Hematopoietic multipotent progenitor cell treated with erythropoietin and hydrocortisone succinate and interleukin-3 and kit ligand, for 6 days (in vitro differentiated cells): ENCODE measurements around the gene CST9.
"Not testable (repeated sequence)": the region's sequence is repeated elsewhere in the genome, so short reads cannot be mapped to it uniquely, and the experiment has no call there.

ENCODE experiments used
- DNase-seq: peaks from one replicate; pipeline ENCODE4 v3.0.0-alpha.2; 2015

Gene CST9

DNA sequence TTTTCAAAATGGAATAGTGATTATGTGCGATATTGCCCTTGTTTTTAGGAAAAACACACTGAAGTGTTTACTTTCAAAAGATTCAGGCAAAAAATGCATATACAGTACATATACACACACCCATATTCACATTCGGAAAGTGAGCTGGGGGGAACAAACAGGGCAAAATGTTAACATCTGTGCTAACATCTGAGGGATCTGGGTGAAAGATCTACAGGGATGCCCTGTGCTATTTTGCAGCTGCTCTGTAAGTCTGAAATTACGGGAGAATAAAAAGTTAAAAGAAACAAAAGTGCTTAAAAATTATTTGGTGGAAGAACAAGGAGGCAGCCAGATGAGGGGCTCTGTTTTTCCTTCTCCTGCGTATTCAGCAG is 31.2 kb upstream of the CST9 start:
- DNase-seq: no peak

DNA sequence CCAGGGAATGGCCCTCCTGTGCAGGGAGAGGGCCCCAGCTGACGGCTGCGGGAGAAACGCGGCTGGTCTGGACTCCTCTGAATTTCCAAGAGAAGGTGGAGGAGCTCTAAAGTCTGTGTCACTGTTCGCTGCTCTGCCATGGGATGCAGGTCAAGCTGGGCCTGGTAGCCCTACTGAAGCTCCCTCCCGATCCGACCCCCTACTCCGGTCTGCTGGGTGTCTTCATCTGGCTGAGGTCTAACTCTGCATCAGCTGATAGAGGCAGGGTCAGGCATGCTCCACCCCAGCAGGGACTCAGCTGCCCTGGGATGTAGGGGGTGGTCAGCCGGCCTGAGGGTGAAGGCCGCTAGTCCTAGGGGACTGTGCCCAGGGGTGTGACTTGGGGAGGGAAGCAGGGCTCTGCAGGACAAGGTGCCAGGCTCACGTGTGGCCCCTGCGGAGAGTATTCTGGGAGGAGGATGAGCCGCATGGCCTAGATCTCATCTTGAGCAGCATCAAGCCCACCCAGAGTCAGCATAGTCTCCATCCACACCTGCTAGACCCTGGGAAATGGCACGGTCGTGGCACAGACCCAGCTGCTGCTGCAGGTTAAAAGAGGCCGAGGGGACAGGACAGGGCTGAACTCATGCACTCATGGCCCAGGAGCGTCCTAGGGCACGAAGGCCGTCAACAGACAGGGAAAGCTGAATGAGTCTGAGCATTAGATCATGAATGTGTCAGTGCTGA is 30.6 kb upstream of the CST9 start:
- DNase-seq: no peak

GRCh38 chr20:23635768-23636090 is 30.0 kb upstream of the CST9 start:
- not testable (repeated sequence) for DNase-seq

- no peak for DNase-seq
Measured at GRCh38 chr20:23634985-23635767, 29.5 kb upstream of the CST9 start.

DNA sequence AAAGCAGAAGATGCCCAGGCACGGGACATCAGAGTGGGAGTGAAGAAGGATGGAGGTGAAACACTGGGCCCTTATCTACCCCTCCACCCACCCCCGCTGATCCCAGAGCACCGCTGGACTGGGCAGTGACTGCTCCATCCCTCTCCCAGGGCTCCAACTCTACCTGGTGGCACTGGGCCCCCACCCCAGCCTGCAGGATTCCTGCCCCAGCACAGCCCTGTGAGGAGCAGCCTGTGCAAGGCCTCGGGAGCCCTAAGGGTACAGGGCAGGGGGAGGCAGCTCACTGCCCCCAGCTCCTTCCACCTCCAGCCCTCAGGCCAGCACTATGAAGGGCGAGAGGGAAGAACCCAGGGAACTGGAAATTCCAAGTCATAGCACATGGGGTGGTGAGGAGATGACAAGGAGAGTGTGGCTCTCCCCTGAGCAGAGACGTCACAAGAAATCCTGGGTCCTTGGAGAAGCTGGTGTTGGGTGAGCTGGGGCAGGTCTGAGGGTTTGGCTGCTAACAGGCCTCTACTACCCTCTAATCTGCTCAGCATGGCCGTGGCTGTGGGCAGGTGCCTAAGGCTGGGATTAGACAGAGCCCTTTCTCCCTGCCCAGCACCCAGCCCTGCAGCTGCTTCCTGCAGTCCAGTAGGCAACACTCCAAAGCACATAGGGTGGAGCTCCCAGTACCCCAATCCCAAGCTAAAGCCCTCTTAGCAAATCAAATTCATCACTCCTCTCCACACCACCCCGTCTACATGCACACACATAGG is 28.5 kb upstream of the CST9 start:
- no peak for DNase-seq

GRCh38 chr20:23632711-23633573 is 27.2 kb upstream of the CST9 start:
- DNase-seq: no peak

DNA sequence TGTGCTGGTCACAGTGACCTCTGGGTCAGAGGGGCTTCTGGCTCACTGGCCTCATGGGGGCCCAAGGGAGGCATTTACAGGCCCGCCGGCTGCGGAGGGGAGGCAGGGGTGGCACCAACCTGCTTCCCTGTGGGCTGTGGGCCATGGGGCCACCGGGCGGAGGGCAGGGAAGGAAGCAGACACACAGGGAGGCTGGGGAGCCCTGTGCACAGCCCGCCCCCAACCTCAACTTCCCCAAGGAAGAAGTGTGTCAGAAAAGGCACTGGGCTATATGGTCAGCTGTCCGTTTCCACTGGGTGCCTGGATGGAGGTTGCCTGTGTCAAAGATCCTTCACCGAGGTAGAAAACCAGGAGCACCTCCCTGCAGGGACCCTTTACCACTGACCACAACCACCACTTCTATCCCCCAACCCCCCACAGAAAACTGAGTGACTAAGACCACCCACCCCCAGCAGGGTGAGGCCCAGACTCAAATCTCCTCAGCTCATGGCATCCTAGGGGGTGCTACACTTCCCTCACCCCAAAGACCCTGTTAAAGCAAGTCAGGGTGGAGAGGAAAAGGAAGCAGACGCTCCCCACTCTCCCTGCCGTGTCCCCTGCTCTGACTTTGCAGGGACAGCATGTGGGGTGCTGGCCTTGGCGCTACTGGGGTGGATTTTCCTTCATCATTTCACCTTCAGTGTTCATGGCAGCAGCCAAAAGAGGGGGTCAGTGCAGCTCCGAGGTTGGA is 26.4 kb upstream of the CST9 start:
- no peak for DNase-seq

DNA sequence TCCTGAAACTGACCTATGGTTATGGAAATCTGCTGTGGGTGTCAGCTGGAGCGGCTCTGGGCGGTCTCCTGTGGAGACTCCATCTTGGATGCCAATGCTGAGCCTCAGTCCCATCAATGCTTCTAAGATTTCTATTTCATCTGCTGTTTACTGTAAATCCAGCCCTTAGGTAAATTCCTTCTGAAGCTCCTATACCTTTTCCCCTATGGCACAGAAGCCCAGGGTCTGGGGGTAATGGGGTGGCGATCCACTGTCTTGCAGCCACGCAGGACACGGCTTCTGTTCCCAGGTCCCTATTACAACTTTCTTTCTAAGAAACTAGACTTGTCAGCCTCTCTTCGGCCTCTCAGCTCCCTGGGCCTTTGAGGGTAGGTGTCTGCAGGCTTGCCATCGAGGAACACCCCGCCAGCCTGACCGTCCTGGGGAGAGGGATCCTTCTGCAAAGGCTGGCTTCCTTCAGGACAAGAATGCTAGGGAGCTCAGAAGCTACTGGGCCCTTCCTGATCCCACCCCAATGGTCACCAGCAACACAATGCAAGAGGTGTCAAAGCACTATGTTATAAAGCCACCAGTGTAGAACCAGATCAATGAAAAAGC is 25.6 kb upstream of the CST9 start:
- DNase-seq: no peak

- DNase-seq: no peak
Measured at GRCh38 chr20:23630392-23630849, 24.7 kb upstream of the CST9 start.

GRCh38 chr20:23629542-23630391 is 24.1 kb upstream of the CST9 start:
- no peak for DNase-seq

GRCh38 chr20:23629017-23629541 is 23.4 kb upstream of the CST9 start:
- DNase-seq: no peak

DNA sequence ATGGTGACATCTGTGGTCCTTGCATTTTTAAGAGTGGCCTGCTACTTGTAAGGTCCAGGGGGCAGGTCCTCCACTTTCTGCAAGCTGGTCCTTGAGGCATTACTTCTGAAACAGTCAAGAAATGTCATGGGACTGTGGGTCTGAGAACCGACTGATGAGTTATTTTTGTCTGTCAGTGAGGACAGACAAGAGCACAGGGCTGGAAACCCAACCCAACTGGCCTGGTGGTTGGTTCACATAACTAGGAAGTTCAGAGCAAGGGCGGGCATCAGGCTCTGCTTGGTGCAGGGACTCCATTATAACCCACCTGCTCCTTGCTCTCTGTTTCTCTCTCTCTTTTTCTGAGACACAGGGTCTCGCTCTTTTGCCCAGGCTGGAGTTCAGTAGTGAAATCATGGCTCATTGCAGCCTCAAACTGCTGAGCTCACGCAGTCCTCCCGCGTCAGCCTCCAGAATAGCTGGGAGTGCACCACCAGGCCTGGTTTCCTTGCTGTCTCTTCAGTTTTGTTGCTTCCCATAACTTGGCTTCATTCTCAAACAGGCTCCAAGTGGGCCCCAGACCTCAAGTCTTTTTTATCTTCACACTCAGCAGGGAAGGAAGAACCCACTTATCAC is 22.8 kb upstream of the CST9 start:
- no peak for DNase-seq

DNA sequence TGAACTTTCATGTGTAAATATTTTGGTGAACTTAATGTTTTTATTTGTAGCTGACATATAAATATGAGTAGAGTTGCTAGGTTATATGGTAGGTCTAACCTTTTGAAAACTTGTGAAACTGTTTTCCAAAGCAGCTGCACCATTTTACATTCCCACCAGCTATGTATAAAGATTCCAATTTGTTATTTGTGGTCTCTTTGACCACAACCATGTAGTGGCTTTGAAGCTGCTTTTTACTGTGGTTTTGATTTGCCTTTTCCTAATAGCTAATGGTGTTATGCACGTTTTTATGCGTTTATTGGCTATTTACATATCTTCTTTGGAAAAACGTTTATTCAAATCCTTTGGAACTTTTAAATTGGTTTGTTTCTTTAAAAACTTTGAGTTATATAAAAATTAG is 21.8 kb upstream of the CST9 start:
- no peak for DNase-seq

DNA sequence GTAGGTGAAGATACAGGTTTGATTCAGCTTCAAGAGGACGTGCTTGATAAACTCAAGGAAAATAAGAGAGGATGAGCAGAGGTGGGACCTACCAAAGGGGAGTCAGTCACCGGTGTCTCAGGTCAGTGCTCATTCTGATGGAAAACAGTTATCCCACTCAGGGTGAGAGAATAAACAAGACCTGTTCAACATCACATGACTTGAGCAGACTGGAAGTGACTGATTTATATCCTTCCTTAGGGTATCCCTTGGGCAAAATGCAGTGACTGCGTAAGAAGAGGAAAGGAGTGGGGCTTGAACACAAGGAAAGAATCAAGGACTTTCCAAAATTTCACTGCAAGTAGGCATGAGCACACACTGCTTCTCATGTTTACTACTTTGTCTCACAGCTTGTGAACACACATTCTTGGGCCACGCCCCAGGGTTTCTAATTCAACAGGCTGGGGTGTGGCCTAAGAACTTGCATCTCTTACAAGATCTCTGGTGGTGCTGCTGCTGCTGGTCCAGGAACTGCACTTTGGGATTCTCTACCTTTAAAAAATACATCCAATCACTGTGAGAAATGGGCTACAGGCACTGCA is 20.4 kb upstream of the CST9 start:
- peak; percentile 65 for DNase-seq

- DNase-seq: no peak
Measured at GRCh38 chr20:23625236-23625964, 19.7 kb upstream of the CST9 start.

DNA sequence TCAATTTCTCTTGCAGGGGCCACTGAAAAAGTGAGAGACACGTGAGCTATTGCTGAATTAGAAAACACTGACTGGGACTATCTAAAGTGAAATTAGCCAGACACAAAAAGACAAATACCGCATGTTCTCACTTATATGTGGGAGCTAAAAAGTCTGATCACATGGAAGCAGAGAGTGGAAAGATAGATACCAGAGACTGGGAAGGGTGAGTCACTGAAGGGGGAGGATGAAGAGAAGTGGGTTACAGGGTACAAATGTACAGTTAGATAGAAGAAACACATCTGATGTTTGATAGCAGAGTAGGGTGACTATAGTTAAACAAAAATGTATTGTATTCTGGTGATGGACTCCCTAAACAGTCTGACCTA is 18.6 kb upstream of the CST9 start:
- no peak for DNase-seq

- DNase-seq: no peak
Measured at GRCh38 chr20:23623666-23624323, 18.1 kb upstream of the CST9 start.

GRCh38 chr20:23622839-23623343 is 17.2 kb upstream of the CST9 start:
- peak; percentile 53 for DNase-seq
